WTC11 (cell line): ENCODE results near the gene PCDHA8. TPM values are rescaled to one million over a fixed set of nuclear protein-coding genes. Genes with fewer than 3 reads are reported as not detected.

Experiments
- ATAC-seq: fragments of 200-7000 bp; cut with Tn5 transposase; 2 replicates; pipeline ENCODE4 v1.10.0; 2021; ENCODE audit warnings: mild to moderate bottlenecking, moderate library complexity
- CTCF ChIA-PET: fragments of 300-600 bp; sonication (Branson Sonifier 250); formaldehyde crosslinking; loops from one replicate; lab custom pipeline; 2021; ENCODE audit warnings: antibody characterized with exemption; lab: Charles Lee
- POLR2A ChIA-PET: fragments of 350-600 bp; sonication (Branson Sonifier 250); formaldehyde crosslinking; loops from one replicate; lab custom pipeline; 2021; ENCODE audit warnings: antibody characterized with exemption; lab: Charles Lee
- DNase-seq: peaks from one replicate; pipeline ENCODE4 v3.0.0; 2021; ENCODE audit warnings: low spot score
- H3K27ac Mint-ChIP-seq: 2 replicates; pipeline ENCODE4 v1.8.0; 2021; ENCODE audit warnings: mixed read lengths
- H3K27me3 Mint-ChIP-seq: 2 replicates; pipeline ENCODE4 v1.8.0; 2021; ENCODE audit warnings: low read depth, mild to moderate bottlenecking, moderate library complexity, mixed read lengths
- H3K36me3 Mint-ChIP-seq: 2 replicates; pipeline ENCODE4 v1.8.0; 2021; ENCODE audit warnings: mixed read lengths
- H3K4me1 Mint-ChIP-seq: 2 replicates; pipeline ENCODE4 v1.8.0; 2022; ENCODE audit warnings: mixed read lengths
- H3K4me3 Mint-ChIP-seq: 2 replicates; pipeline ENCODE4 v1.8.0; 2021; ENCODE audit warnings: mild to moderate bottlenecking, moderate library complexity, mixed read lengths
- H3K9me3 Mint-ChIP-seq: 2 replicates; pipeline ENCODE4 v1.8.0; 2021; ENCODE audit warnings: mixed read lengths
- CREM ChIP-seq: sonication (generic); formaldehyde crosslinking; IDR thresholded peaks from 2 replicates; pipeline ENCODE4 v1.8.1; 2022; ENCODE audit warnings: mild to moderate bottlenecking, missing genetic modification reagents, moderate library complexity
- ELF4 ChIP-seq: sonication (generic); formaldehyde crosslinking; IDR thresholded peaks from 2 replicates; pipeline ENCODE4 v1.8.1; 2022; ENCODE audit warnings: low read depth, mild to moderate bottlenecking, moderate library complexity, missing genetic modification reagents
- FOXJ3 ChIP-seq: sonication (generic); formaldehyde crosslinking; IDR thresholded peaks from 2 replicates; pipeline ENCODE4 v1.9.0; 2021; ENCODE audit warnings: missing genetic modification reagents, mild to moderate bottlenecking, borderline replicate concordance
- FOXK1 ChIP-seq: sonication (generic); formaldehyde crosslinking; IDR thresholded peaks from 2 replicates; pipeline ENCODE4 v1.8.0; 2022; ENCODE audit warnings: mild to moderate bottlenecking, moderate library complexity, missing genetic modification reagents
- FOXP1 ChIP-seq: sonication (generic); formaldehyde crosslinking; IDR thresholded peaks from 2 replicates; pipeline ENCODE4 v1.8.0; 2022; ENCODE audit warnings: missing genetic modification reagents, mild to moderate bottlenecking, moderate library complexity, borderline replicate concordance
- HMGA2 ChIP-seq: fragments of 250-450 bp; sonication (Bioruptor Pico); IDR thresholded peaks from 2 replicates; pipeline ENCODE4 v1.4.0; 2021; ENCODE audit warnings: mild to moderate bottlenecking, moderate library complexity
- NR2C2 ChIP-seq: sonication (generic); formaldehyde crosslinking; IDR thresholded peaks from 2 replicates; pipeline ENCODE4 v1.8.0; 2022; ENCODE audit warnings: mild to moderate bottlenecking, missing genetic modification reagents
- PRRX2 ChIP-seq: fragments of 250-450 bp; sonication (Bioruptor Pico); IDR thresholded peaks from 2 replicates; pipeline ENCODE4 v1.8.0; 2021; ENCODE audit warnings: mild to moderate bottlenecking
- SMAD3 ChIP-seq: sonication (generic); formaldehyde crosslinking; IDR thresholded peaks from 2 replicates; pipeline ENCODE4 v1.8.0; 2022; ENCODE audit warnings: missing genetic modification reagents, mild to moderate bottlenecking, borderline replicate concordance
- SMAD4 ChIP-seq: sonication (generic); formaldehyde crosslinking; IDR thresholded peaks from 2 replicates; pipeline ENCODE4 v1.8.0; 2022; ENCODE audit warnings: mild to moderate bottlenecking, missing genetic modification reagents
- ZNF232 ChIP-seq: sonication (generic); formaldehyde crosslinking; IDR thresholded peaks from 2 replicates; pipeline ENCODE4 v1.8.0; 2022; ENCODE audit warnings: mild to moderate bottlenecking, missing genetic modification reagents
- total RNA-seq: library from RNA; stranded (reverse); gene quantifications from 3 replicates; pipeline ENCODE4 v1.2.3, GENCODE V29; 2021
- TF ChIP-seq, protein P1 (sequence below): sonication (generic); formaldehyde crosslinking; IDR thresholded peaks from 2 replicates; pipeline ENCODE4 v1.8.0; 2022; ENCODE audit warnings: missing genetic modification reagents
- TF ChIP-seq, protein P2 (sequence below): fragments of 250-450 bp; sonication (Bioruptor Pico); conservative IDR thresholded peaks from 2 replicates; pipeline ENCODE4 v1.9.0; 2021; ENCODE audit warnings: mild to moderate bottlenecking
- TF ChIP-seq, protein P3 (sequence below): sonication (generic); formaldehyde crosslinking; IDR thresholded peaks from 2 replicates; pipeline ENCODE4 v1.8.1; 2023; ENCODE audit warnings: mild to moderate bottlenecking, missing genetic modification reagents, borderline replicate concordance
- TF ChIP-seq, protein P4 (sequence below): fragments of 250-450 bp; sonication (Bioruptor Pico); IDR thresholded peaks from 2 replicates; pipeline ENCODE4 v1.9.0; 2021; ENCODE audit warnings: moderate library complexity, mild to moderate bottlenecking, inconsistent platforms, borderline replicate concordance
- TF ChIP-seq, protein P5 (sequence below): fragments of 200-600 bp; IDR thresholded peaks from 2 replicates; pipeline ENCODE4 v1.8.0; 2022; ENCODE audit warnings: antibody characterized with exemption

Gene PCDHA8
- total RNA-seq, 1 experiment from 2014 or later = 1.3 TPM

DNA sequence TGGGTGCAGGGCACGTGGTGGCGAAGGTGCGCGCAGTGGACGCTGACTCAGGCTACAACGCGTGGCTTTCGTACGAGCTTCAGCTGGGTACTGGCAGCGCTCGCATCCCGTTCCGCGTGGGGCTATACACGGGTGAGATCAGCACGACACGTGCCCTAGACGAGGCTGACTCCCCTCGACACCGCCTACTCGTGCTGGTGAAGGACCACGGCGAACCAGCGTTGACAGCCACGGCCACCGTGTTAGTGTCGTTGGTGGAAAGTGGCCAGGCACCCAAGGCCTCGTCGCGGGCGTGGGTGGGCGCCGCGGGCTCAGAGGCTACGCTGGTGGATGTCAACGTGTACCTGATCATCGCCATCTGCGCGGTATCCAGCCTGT lies 44.3 kb upstream of the PCDHA8 start (continued):
- TF ChIP-seq, protein P1, sequence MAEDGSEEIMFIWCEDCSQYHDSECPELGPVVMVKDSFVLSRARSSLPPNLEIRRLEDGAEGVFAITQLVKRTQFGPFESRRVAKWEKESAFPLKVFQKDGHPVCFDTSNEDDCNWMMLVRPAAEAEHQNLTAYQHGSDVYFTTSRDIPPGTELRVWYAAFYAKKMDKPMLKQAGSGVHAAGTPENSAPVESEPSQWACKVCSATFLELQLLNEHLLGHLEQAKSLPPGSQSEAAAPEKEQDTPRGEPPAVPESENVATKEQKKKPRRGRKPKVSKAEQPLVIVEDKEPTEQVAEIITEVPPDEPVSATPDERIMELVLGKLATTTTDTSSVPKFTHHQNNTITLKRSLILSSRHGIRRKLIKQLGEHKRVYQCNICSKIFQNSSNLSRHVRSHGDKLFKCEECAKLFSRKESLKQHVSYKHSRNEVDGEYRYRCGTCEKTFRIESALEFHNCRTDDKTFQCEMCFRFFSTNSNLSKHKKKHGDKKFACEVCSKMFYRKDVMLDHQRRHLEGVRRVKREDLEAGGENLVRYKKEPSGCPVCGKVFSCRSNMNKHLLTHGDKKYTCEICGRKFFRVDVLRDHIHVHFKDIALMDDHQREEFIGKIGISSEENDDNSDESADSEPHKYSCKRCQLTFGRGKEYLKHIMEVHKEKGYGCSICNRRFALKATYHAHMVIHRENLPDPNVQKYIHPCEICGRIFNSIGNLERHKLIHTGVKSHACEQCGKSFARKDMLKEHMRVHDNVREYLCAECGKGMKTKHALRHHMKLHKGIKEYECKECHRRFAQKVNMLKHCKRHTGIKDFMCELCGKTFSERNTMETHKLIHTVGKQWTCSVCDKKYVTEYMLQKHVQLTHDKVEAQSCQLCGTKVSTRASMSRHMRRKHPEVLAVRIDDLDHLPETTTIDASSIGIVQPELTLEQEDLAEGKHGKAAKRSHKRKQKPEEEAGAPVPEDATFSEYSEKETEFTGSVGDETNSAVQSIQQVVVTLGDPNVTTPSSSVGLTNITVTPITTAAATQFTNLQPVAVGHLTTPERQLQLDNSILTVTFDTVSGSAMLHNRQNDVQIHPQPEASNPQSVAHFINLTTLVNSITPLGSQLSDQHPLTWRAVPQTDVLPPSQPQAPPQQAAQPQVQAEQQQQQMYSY (CRISPR knock-in tag) = no peak
- TF ChIP-seq NR2C2 (no peak), CREM (CRISPR knock-in tag) (no peak), FOXK1 (no peak)

DNA sequence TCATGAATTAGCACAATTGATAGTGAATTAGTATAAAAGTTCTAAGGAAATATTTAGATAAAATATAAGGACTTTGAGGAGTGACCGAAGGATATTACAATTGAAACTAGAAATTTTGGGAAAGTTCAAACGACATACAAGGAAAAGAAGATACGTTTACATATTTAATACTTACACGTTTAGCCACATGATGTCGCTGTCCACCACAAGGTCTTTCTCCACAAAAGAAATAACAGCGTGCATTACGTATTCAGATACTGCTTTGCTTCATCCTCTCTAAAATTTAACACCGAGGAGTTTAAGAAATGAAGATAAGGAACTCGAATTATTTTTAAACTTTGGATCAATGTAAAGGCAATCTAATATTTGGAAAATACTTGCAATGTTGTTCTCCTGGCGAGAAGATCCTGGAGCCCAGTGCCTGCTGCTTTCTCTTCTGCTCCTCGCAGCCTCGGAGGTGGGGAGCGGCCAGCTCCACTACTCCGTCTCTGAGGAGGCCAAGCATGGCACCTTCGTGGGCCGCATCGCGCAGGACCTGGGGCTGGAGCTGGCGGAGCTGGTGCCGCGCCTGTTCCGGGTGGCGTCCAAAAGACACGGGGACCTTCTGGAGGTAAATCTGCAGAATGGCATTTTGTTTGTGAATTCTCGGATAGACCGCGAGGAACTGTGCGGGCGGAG lies 40.0 kb upstream of the PCDHA8 start, which contains the start of gene PCDHA3:
TSS of gene PCDHA3 (plus strand) at position 242 of the 678 bp plus-strand sequence.
- ATAC-seq = peak; percentile 46
- TF ChIP-seq PRRX2 = no peak
- TF ChIP-seq, protein P2, sequence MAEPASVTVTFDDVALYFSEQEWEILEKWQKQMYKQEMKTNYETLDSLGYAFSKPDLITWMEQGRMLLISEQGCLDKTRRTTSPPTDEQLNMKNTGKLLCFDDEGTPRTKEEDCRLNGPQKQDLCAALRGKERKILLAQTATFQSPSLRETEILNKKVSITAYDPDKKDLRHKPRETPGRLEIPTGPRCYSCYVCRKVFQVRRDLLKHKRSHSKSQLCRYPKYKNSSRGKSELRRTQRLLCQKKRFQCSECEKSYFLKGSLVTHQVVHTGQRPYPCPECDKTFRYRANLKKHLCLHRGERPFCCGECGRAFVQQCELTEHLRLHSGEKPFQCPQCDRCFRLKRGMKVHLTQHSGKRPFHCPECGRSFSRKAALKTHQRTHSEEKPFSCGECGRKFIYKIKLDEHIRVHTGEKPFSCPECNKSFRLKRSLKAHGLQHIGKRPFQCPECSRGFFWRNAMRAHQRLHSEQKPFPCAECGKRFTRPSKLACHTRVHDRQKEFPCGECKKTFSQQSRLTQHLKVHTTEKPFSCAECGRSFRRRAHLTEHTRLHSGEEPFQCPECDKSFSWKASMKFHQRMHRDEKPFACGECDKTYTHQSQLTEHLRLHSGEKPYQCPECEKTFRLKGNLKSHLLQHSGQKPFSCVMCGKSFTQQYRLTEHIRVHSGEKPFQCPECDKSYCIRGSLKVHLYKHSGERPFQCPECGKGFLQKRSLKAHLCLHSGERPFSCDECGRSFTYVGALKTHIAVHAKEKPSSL (CRISPR knock-in tag) = no peak
- TF ChIP-seq SMAD3 = no peak
- TF ChIP-seq CREM (CRISPR knock-in tag) = no peak
- no peak for TF ChIP-seq SMAD4
- TF ChIP-seq FOXP1 (CRISPR knock-in tag) = no peak
- TF ChIP-seq, protein P3, sequence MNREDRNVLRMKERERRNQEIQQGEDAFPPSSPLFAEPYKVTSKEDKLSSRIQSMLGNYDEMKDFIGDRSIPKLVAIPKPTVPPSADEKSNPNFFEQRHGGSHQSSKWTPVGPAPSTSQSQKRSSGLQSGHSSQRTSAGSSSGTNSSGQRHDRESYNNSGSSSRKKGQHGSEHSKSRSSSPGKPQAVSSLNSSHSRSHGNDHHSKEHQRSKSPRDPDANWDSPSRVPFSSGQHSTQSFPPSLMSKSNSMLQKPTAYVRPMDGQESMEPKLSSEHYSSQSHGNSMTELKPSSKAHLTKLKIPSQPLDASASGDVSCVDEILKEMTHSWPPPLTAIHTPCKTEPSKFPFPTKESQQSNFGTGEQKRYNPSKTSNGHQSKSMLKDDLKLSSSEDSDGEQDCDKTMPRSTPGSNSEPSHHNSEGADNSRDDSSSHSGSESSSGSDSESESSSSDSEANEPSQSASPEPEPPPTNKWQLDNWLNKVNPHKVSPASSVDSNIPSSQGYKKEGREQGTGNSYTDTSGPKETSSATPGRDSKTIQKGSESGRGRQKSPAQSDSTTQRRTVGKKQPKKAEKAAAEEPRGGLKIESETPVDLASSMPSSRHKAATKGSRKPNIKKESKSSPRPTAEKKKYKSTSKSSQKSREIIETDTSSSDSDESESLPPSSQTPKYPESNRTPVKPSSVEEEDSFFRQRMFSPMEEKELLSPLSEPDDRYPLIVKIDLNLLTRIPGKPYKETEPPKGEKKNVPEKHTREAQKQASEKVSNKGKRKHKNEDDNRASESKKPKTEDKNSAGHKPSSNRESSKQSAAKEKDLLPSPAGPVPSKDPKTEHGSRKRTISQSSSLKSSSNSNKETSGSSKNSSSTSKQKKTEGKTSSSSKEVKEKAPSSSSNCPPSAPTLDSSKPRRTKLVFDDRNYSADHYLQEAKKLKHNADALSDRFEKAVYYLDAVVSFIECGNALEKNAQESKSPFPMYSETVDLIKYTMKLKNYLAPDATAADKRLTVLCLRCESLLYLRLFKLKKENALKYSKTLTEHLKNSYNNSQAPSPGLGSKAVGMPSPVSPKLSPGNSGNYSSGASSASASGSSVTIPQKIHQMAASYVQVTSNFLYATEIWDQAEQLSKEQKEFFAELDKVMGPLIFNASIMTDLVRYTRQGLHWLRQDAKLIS (CRISPR knock-in tag) = no peak
- no peak for TF ChIP-seq HMGA2 (CRISPR knock-in tag)
- no peak for TF ChIP-seq ZNF232
- no peak for TF ChIP-seq ELF4
- TF ChIP-seq, all 79 proteins: peak for 0
- POLR2A ChIA-PET = no interaction called here
- no peak for DNase-seq
- CTCF ChIA-PET = interaction anchor here (1.0 to 2.8 kb wide), 3 partner anchors 12 to 41 kb away, joined by 5 to 24 read pairs (median 5); partner anchors contain the start of gene PCDHA1
- Mint-ChIP-seq H3K27me3 (no peaks in the 10 kb centered on the region), H3K9me3 (peaks cover 8% of the 10 kb centered on the region), H3K27ac (no peak within 1 kb of the TSS; the same call in 1 of the 2 replicates), H3K4me3 (peak within 1 kb of the TSS; percentile 76), H3K4me1 (peaks cover 1% of the 10 kb centered on the region; the same call in 1 of the 2 replicates), H3K36me3 (peaks cover 21% of the 10 kb centered on the region)

DNA sequence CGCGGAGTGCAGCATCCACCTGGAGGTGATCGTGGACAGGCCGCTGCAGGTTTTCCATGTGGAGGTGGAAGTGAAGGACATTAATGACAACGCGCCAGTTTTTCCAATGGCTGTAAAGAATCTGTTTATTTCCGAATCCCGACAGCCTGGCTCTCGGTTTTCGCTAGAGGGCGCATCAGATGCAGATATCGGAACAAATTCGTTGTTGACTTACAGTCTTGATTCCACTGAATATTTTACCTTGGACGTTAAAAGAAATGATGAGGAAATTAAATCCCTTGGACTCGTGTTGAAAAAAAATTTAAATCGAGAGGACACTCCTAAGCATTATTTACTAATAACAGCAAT lies 39.5 kb upstream of the PCDHA8 start:
- no peaks in the 10 kb centered on the region for H3K27me3 Mint-ChIP-seq
- peaks cover 3% of the 10 kb centered on the region; the same call in 1 of the 2 replicates for H3K4me1 Mint-ChIP-seq
- POLR2A ChIA-PET = no interaction called here
- DNase-seq (no peak), ATAC-seq (peak; percentile 53)
- H3K4me3 Mint-ChIP-seq = peak overlapping the region; percentile 76
- CTCF ChIA-PET = interaction anchor here (1.0 to 2.8 kb wide), 3 partner anchors 12 to 40 kb away, joined by 5 to 24 read pairs (median 5); partner anchors contain the start of gene PCDHA1
- H3K27ac Mint-ChIP-seq = no peak overlapping the region; the same call in 1 of the 2 replicates
- H3K36me3 Mint-ChIP-seq = peaks cover 16% of the 10 kb centered on the region
- H3K9me3 Mint-ChIP-seq = peaks cover 8% of the 10 kb centered on the region
- TF ChIP-seq FOXJ3 (CRISPR knock-in tag) = no peak
- TF ChIP-seq, protein P4, sequence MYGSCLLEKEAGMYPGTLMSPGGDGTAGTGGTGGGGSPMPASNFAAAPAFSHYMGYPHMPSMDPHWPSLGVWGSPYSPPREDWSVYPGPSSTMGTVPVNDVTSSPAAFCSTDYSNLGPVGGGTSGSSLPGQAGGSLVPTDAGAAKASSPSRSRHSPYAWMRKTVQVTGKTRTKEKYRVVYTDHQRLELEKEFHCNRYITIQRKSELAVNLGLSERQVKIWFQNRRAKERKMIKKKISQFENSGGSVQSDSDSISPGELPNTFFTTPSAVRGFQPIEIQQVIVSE = no peak
- TF ChIP-seq, protein P5, sequence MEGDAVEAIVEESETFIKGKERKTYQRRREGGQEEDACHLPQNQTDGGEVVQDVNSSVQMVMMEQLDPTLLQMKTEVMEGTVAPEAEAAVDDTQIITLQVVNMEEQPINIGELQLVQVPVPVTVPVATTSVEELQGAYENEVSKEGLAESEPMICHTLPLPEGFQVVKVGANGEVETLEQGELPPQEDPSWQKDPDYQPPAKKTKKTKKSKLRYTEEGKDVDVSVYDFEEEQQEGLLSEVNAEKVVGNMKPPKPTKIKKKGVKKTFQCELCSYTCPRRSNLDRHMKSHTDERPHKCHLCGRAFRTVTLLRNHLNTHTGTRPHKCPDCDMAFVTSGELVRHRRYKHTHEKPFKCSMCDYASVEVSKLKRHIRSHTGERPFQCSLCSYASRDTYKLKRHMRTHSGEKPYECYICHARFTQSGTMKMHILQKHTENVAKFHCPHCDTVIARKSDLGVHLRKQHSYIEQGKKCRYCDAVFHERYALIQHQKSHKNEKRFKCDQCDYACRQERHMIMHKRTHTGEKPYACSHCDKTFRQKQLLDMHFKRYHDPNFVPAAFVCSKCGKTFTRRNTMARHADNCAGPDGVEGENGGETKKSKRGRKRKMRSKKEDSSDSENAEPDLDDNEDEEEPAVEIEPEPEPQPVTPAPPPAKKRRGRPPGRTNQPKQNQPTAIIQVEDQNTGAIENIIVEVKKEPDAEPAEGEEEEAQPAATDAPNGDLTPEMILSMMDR = peak; percentile 28; the same call in 1 of the 2 replicates
